HepG2 (cell line): ENCODE results near the gene EEF1AKMT3.

Source experiments
- ELK4 ChIP-seq: sonication (generic); formaldehyde crosslinking; IDR thresholded peaks from 2 replicates; pipeline ENCODE4 v1.9.0; 2021; ENCODE audit warnings: missing genetic modification reagents, borderline replicate concordance
- FOSL1 ChIP-seq: sonication (generic); formaldehyde crosslinking; IDR thresholded peaks from 2 replicates; pipeline ENCODE4 v1.9.0; 2021; ENCODE audit warnings: missing genetic modification reagents, borderline replicate concordance
- USF2 ChIP-seq, 2 experiments: sonication (generic) in 1 of 2; formaldehyde crosslinking in 1 of 2; IDR thresholded peaks; 2 replicates each; pipeline versions ENCODE4 v1.5.1 to v1.6.1; 2011 to 2020; ENCODE audit warnings: borderline replicate concordance in 1 of 2, low read depth in 1 of 2, low read length in 1 of 2, mild to moderate bottlenecking in 1 of 2, missing genetic modification reagents in 1 of 2, moderate library complexity in 1 of 2

- no peak for TF ChIP-seq USF2 (IDR thresholded peaks at IDR 0.05; ENCODE audit: low read depth, low read length)
- TF ChIP-seq USF2 (CRISPR knock-in tag; IDR thresholded peaks at IDR 0.05; ENCODE audit: borderline replicate concordance): no peak
- no peak for TF ChIP-seq FOSL1
- no peak for TF ChIP-seq ELK4
These were observed 32.4 kb upstream of the EEF1AKMT3 start for GRCh38 chr12:57739914-57740538.
